C4-2B (cell line): ENCODE results near the gene NLK.

Experiments used
- CTCF ChIP-seq: fragments of 450-650 bp; conservative IDR thresholded peaks from 2 replicates; pipeline ENCODE4 v1.5.1; 2017; ENCODE audit warnings: mild to moderate bottlenecking
- ZFX ChIP-seq: fragments of 450-650 bp; IDR thresholded peaks from 2 replicates; pipeline ENCODE4 v1.6.1; 2017

DNA sequence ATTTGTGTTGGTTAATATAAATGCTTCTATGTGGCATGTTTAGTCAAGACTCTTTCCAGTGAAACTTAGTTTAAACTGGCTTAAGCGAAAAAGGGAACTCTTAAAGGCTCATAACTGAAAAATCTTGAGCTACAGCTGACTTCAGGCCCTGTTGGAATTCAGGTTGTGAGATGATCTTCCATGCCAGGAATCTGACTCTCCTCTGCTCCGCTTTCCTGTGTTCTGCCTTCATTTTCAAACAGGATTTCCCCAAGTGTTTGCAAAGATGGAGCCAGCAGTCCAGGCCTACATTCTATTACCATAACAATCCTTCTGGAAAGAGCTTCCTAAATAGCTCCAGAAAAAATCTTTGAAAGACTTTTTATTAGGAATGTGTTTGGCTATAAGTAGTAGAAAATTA is 134.9 kb downstream of the NLK start:
- TF ChIP-seq CTCF, result no peak
- no peak for TF ChIP-seq ZFX
